Mammary epithelial cell (primary cell): Measurements from ENCODE around the gene CPNE9.

Experiments used
- CTCF ChIP-seq, 2 donors: IDR thresholded peaks in 1 of 2; conservative IDR thresholded peaks in 1 of 2; 2 replicates each; pipeline ENCODE4 v1.5.1; 2011 to 2012; ENCODE audit warnings: inconsistent platforms in 2 of 2, low read length in 2 of 2, mild to moderate bottlenecking in 2 of 2, control low read depth in 1 of 2, low read depth in 1 of 2; ENCODE audit not compliant: insufficient read depth in 1 of 2; ENCODE audit errors: extremely low read depth in 1 of 2
- EZH2 ChIP-seq: IDR thresholded peaks from 2 replicates; pipeline ENCODE4 v1.6.1; 2012; ENCODE audit warnings: low read length, inconsistent platforms, borderline replicate concordance

- TF ChIP-seq CTCF (conservative IDR thresholded peaks at IDR 0.05 in 1 of 2, IDR thresholded peaks at IDR 0.05 in 1 of 2; ENCODE audit: extremely low read depth in 1 of 2, insufficient read depth in 1 of 2, low read depth in 1 of 2, low read length in 2 of 2): no peak
- TF ChIP-seq EZH2: no peak
Measured at GRCh38 chr3:9673082-9673481, 30.6 kb upstream of the CPNE9 start.
